Body of pancreas (tissue), 4 donors: Measurements from ENCODE around the gene SIRPA. TPM values are rescaled to one million over a fixed set of nuclear protein-coding genes. Genes with fewer than 3 reads are reported as not detected.

Experiments
- ATAC-seq: fragments of 150-250 bp; one replicate; pipeline ENCODE4 v1.9.1; 2016
- DNase-seq, 4 donors: peaks; one replicate each; pipeline ENCODE4 v3.0.0-alpha.2; 2019
- H3K27ac ChIP-seq, 4 donors: fragments of 200-600 bp; sonication (generic); 1 replicate in 3 of 4; 2 replicates in 1 of 4; pipeline versions ENCODE4 v1.5.1 to v1.6.1; 2016 to 2019; ENCODE audit warnings: mild to moderate bottlenecking in 1 of 4, mixed read lengths in 1 of 4, moderate library complexity in 1 of 4
- H3K27me3 ChIP-seq, 2 donors: fragments of 200-600 bp; sonication (generic); one replicate each; pipeline ENCODE4 v1.6.0; 2016; ENCODE audit warnings: mild to moderate bottlenecking in 1 of 2
- H3K36me3 ChIP-seq, 2 donors: fragments of 200-600 bp; sonication (generic); replicated peaks in 1 of 2; 2 replicates each; pipeline ENCODE4 v1.5.1; 2016; ENCODE audit warnings: low read depth in 2 of 2; ENCODE audit not compliant: insufficient read depth in 1 of 2
- H3K4me1 ChIP-seq: fragments of 200-600 bp; sonication (generic); one replicate; pipeline ENCODE4 v1.6.0; 2016
- H3K4me3 ChIP-seq, 2 donors: fragments of 200-600 bp; sonication (generic); 1 replicate in 1 of 2; 2 replicates in 1 of 2; pipeline ENCODE4 v1.5.1; 2016 to 2019
- H3K9me3 ChIP-seq, 3 donors: fragments of 200-600 bp; sonication (generic); 1 replicate in 2 of 3; 2 replicates in 1 of 3; pipeline ENCODE4 v1.5.1; 2016
- CTCF ChIP-seq, 7 experiments: fragments of 450-650 bp in 4 of 7; fragments of 200-600 bp in 3 of 7; sonication (generic) in 3 of 7; IDR thresholded peaks; one replicate each; pipeline ENCODE4 v1.5.1; 2016 to 2019; ENCODE audit warnings: antibody characterized with exemption in 7 of 7
- POLR2A ChIP-seq, 3 donors: fragments of 450-650 bp; IDR thresholded peaks; one replicate each; pipeline ENCODE4 v1.6.1; 2016; ENCODE audit warnings: antibody characterized with exemption in 3 of 3, mild to moderate bottlenecking in 2 of 3
- WGBS, 2 donors: methylation state at CpG; one replicate each; pipeline ENCODE4 v1.1.5; 2017; 5-methylcytosine and 5-hydroxymethylcytosine counted together
- intact Hi-C: fragments of 100-400 bp; cut with DNase I; formaldehyde crosslinking; loops from one replicate; pipeline ENCODE4 v1.15.1; 2023
- total RNA-seq, 2 donors: library from RNA; depleted of rRNA; stranded (reverse); fragments of >200 nt; gene quantifications; one replicate each; pipeline ENCODE4 v1.1.0, GENCODE V29; 2016

SIRPA gene
- total RNA-seq, 2 donors from 2014 or later = 15.0 to 20.1 TPM

- TF ChIP-seq POLR2A (IDR thresholded peaks at IDR 0.05) = no peak
- no peak for TF ChIP-seq CTCF (IDR thresholded peaks at IDR 0.05)
- ATAC-seq = no peak
- DNase-seq = no peak
- Histone ChIP-seq H3K27ac (no peak overlapping the region), H3K4me1 (no peaks in the 10 kb centered on the region), H3K9me3 (no peaks in the 10 kb centered on the region), H3K36me3 (no peaks in the 10 kb centered on the region), H3K27me3 (no peaks in the 10 kb centered on the region), H3K4me3 (no peak overlapping the region)
- 27 to 68% methylated on average over 1 to 3 of the region's 3 CpGs for whole genome bisulfite sequencing, 2 donors
- intact Hi-C loops = no loop called here
Measured at GRCh38 chr20:1867495-1868260, 27.5 kb upstream of the SIRPA start.

- Histone ChIP-seq H3K27ac (no peak overlapping the region), H3K4me3 (no peak overlapping the region), H3K36me3 (no peaks in the 10 kb centered on the region), H3K4me1 (no peaks in the 10 kb centered on the region), H3K9me3 (no peaks in the 10 kb centered on the region), H3K27me3 (no peaks in the 10 kb centered on the region)
- intact Hi-C loops = no loop called here
- TF ChIP-seq POLR2A (IDR thresholded peaks at IDR 0.05) (no peak), CTCF (IDR thresholded peaks at IDR 0.05) (no peak)
- ATAC-seq (no peak), DNase-seq (no peak)
- 68 to 73% methylated on average over 3 of the region's 3 CpGs for WGBS, 2 donors
Measured at GRCh38 chr20:1868856-1869255, 26.4 kb upstream of the SIRPA start.

- H3K36me3 ChIP-seq = no peaks in the 10 kb centered on the region
- ATAC-seq (no peak), DNase-seq (no peak)
- H3K4me1 ChIP-seq = no peaks in the 10 kb centered on the region
- H3K27ac ChIP-seq = no peak overlapping the region
- intact Hi-C loops = no loop called here
- WGBS, 2 donors = 82 to 83% methylated on average over 4 of the region's 4 CpGs
- TF ChIP-seq POLR2A (IDR thresholded peaks at IDR 0.05) (no peak), CTCF (IDR thresholded peaks at IDR 0.05) (no peak)
- H3K4me3 ChIP-seq = no peak overlapping the region
- H3K9me3 ChIP-seq = no peaks in the 10 kb centered on the region
- H3K27me3 ChIP-seq = no peaks in the 10 kb centered on the region
Measured at GRCh38 chr20:1870323-1870722, 24.9 kb upstream of the SIRPA start.

GRCh38 chr20:1870792-1871550 is 24.2 kb upstream of the SIRPA start:
- H3K36me3 ChIP-seq = no peaks in the 10 kb centered on the region
- no peak for DNase-seq
- intact Hi-C loops = no loop called here
- H3K4me1 ChIP-seq = no peaks in the 10 kb centered on the region
- no peak overlapping the region for H3K27ac ChIP-seq
- no peak overlapping the region for H3K4me3 ChIP-seq
- TF ChIP-seq POLR2A (IDR thresholded peaks at IDR 0.05) (no peak), CTCF (IDR thresholded peaks at IDR 0.05) (no peak)
- no peak for ATAC-seq
- H3K27me3 ChIP-seq = no peaks in the 10 kb centered on the region
- H3K9me3 ChIP-seq = no peaks in the 10 kb centered on the region
- 17 to 22% methylated on average over 12 to 17 of the region's 17 CpGs for WGBS, 2 donors
